Mucosa of descending colon (tissue), 3 donors: Measurements from ENCODE around the gene PTGDR. TPM values are rescaled to one million over a fixed set of nuclear protein-coding genes. Genes with fewer than 3 reads are reported as not detected.
A peak's percentile ranks its signal among the peaks of the same experiment; 100 is the strongest.

Source experiments
- ATAC-seq: fragments of 200-7000 bp; cut with Tn5 transposase; one replicate; pipeline ENCODE4 v1.9.1; 2020; ENCODE audit warnings: mild to moderate bottlenecking, moderate library complexity
- DNase-seq, 3 donors: peaks; one replicate each; pipeline ENCODE4 v3.0.0-alpha.2; 2020
- H3K36me3 ChIP-seq: fragments of 200-600 bp; one replicate; pipeline ENCODE4 v1.8.0; 2021; ENCODE audit warnings: low read depth, mild to moderate bottlenecking
- H3K4me1 ChIP-seq: fragments of 200-600 bp; one replicate; pipeline ENCODE4 v1.8.0; 2021; ENCODE audit warnings: low read depth, mild to moderate bottlenecking
- H3K4me3 ChIP-seq: fragments of 200-600 bp; one replicate; pipeline ENCODE4 v1.8.0; 2021; ENCODE audit warnings: mild to moderate bottlenecking
- H3K9me3 ChIP-seq: fragments of 200-600 bp; one replicate; pipeline ENCODE4 v1.8.0; 2021; ENCODE audit warnings: mild to moderate bottlenecking
- CTCF ChIP-seq: fragments of 200-600 bp; IDR thresholded peaks from one replicate; pipeline ENCODE4 v1.8.0; 2022; ENCODE audit warnings: antibody characterized with exemption, mild to moderate bottlenecking
- intact Hi-C, 2 donors: fragments of 100-400 bp; cut with DNase I in 1 of 2; cut with micrococcal nuclease in 1 of 2; formaldehyde crosslinking; loops; one replicate each; pipeline versions ENCODE4 v1.11.0 to v1.11.1; 2022; cut with DNase I, micrococcal nuclease
- total RNA-seq, 3 donors: library from RNA; stranded (reverse); fragmentation: NEBNext Ultra II Directional in 2 of 3; extraction: Animal tissue kit (Norgen Biotek cat#: 25700) in 2 of 3; gene quantifications; one replicate each; pipeline versions ENCODE4 v1.2.1 to v1.2.4, GENCODE V29; 2021 to 2023
- donor health status: DM: no; HTN: no; CAD: no; lungs with moderate emphysema.
- donor health status: DM: no; HTN: no; CAD: no.
- donor health status: DM: no; HTN: yes; CAD: no.

Gene PTGDR
- total RNA-seq, 3 donors from 2014 or later = 10.0 to 23.7 (median 20.9) TPM

- DNase-seq (no peak), ATAC-seq (peak; percentile 72)
- no peaks in the 10 kb centered on the region for H3K36me3 ChIP-seq
- intact Hi-C loops = no loop called here
- no peak for TF ChIP-seq CTCF
- no peaks in the 10 kb centered on the region for H3K9me3 ChIP-seq
- peaks cover 10% of the 10 kb centered on the region for H3K4me1 ChIP-seq
- H3K4me3 ChIP-seq = no peak overlapping the region
These were observed 33.8 kb upstream of the PTGDR start for GRCh38 chr14:52233693-52234092.

- no peak for TF ChIP-seq CTCF
- no peak for ATAC-seq
These were observed 32.1 kb upstream of the PTGDR start for GRCh38 chr14:52235434-52235833.

GRCh38 chr14:52235866-52236510, 31.5 kb upstream of the PTGDR start:
- TF ChIP-seq CTCF = no peak
- intact Hi-C loops = no loop called here
- ATAC-seq = no peak
- Histone ChIP-seq H3K9me3 (no peaks in the 10 kb centered on the region), H3K36me3 (no peaks in the 10 kb centered on the region), H3K4me3 (no peak overlapping the region), H3K4me1 (peaks cover 3% of the 10 kb centered on the region)
- no peak for DNase-seq

More at GRCh38 chr14:52235434-52235833, 32.1 kb upstream of the PTGDR start:
- H3K4me1 ChIP-seq = peaks cover 3% of the 10 kb centered on the region
- no peaks in the 10 kb centered on the region for H3K36me3 ChIP-seq
- no peaks in the 10 kb centered on the region for H3K9me3 ChIP-seq
- H3K4me3 ChIP-seq = no peak overlapping the region
- intact Hi-C loops = no loop called here
- DNase-seq = no peak

- TF ChIP-seq CTCF = no peak
- no peak for DNase-seq
- ATAC-seq = no peak
- no peaks in the 10 kb centered on the region for H3K9me3 ChIP-seq
- no peak overlapping the region for H3K4me3 ChIP-seq
- no peaks in the 10 kb centered on the region for H3K36me3 ChIP-seq
- peaks cover 3% of the 10 kb centered on the region for H3K4me1 ChIP-seq
- intact Hi-C loops = no loop called here
These were observed 28.8 kb upstream of the PTGDR start for GRCh38 chr14:52238682-52239081.

- DNase-seq (no peak), ATAC-seq (no peak)
- Histone ChIP-seq H3K4me1 (no peaks in the 10 kb centered on the region), H3K4me3 (no peak overlapping the region), H3K9me3 (no peaks in the 10 kb centered on the region), H3K36me3 (no peaks in the 10 kb centered on the region)
- intact Hi-C loops = no loop called here
- no peak for TF ChIP-seq CTCF
These were observed 26.9 kb upstream of the PTGDR start for GRCh38 chr14:52240623-52241022.
